Smooth muscle cell (in vitro differentiated cells): ENCODE measurements around the gene TAPBP. TPM values are rescaled to one million over a fixed set of nuclear protein-coding genes. Genes with fewer than 3 reads are reported as not detected.

ENCODE experiments used
- DNase-seq: peaks from one replicate; lab custom pipeline; 2025; ENCODE audit not compliant: unreplicated experiment; lab: John Stamatoyannopoulos, UW
- H2AFZ ChIP-seq: fragments of 200-600 bp; sonication (generic); 2 replicates; pipeline ENCODE4 v1.6.0; 2016; ENCODE audit warnings: antibody characterized with exemption, low read depth, mild to moderate bottlenecking
- H3F3A ChIP-seq: fragments of 200-600 bp; sonication (generic); 2 replicates; pipeline ENCODE4 v1.6.0; 2017; ENCODE audit warnings: antibody characterized with exemption, low read depth
- H3K27ac ChIP-seq: fragments of 200-600 bp; sonication (generic); 2 replicates; pipeline ENCODE4 v1.5.1; 2016; ENCODE audit warnings: low read depth, mild to moderate bottlenecking
- H3K27me3 ChIP-seq: fragments of 200-600 bp; sonication (generic); 2 replicates; pipeline ENCODE4 v1.6.1; 2016; ENCODE audit warnings: low read depth, mild to moderate bottlenecking
- H3K36me3 ChIP-seq: fragments of 200-600 bp; sonication (generic); 2 replicates; pipeline ENCODE4 v1.5.1; 2016; ENCODE audit warnings: low read depth
- H3K4me1 ChIP-seq: fragments of 200-600 bp; sonication (generic); 2 replicates; pipeline ENCODE4 v1.5.1; 2016; ENCODE audit warnings: low read depth
- H3K4me2 ChIP-seq: fragments of 200-600 bp; sonication (generic); 2 replicates; pipeline ENCODE4 v1.6.0; 2016; ENCODE audit warnings: mild to moderate bottlenecking
- H3K4me3 ChIP-seq: fragments of 200-600 bp; sonication (generic); 2 replicates; pipeline ENCODE4 v1.5.1; 2016; ENCODE audit warnings: mild to moderate bottlenecking
- H3K79me2 ChIP-seq: fragments of 200-600 bp; sonication (generic); 2 replicates; pipeline ENCODE4 v1.6.0; 2016; ENCODE audit warnings: low read depth, mild to moderate bottlenecking
- H3K9ac ChIP-seq: fragments of 200-600 bp; sonication (generic); 2 replicates; pipeline ENCODE4 v1.6.0; 2016; ENCODE audit warnings: low read depth
- H3K9me3 ChIP-seq: fragments of 200-600 bp; sonication (generic); replicated peaks from 2 replicates; pipeline ENCODE4 v1.5.1; 2016; ENCODE audit warnings: low read depth
- H4K20me1 ChIP-seq: fragments of 200-600 bp; sonication (generic); 2 replicates; pipeline ENCODE4 v1.6.0; 2016; ENCODE audit warnings: low read depth
- WGBS: methylation state at CpG from one replicate; pipeline ENCODE4 v1.1.7; 2016; ENCODE audit warnings: low lambda C conversion rate; 5-methylcytosine and 5-hydroxymethylcytosine counted together
- polyA plus RNA-seq: library from polyadenylated mRNA; unstranded; fragments of >200 nt; fragmentation: Nextera tagmentation; extraction: Ambion mirVana; gene quantifications from 2 replicates; pipeline ENCODE4 v1.2.1, GENCODE V29; 2016
- total RNA-seq: library from RNA; depleted of rRNA; stranded (reverse); fragments of >200 nt; gene quantifications from 2 replicates; pipeline ENCODE4 v1.2.3, GENCODE V29; 2014
- TF ChIP-seq, protein P1 (sequence below): fragments of 200-600 bp; sonication (generic); IDR thresholded peaks from 2 replicates; pipeline ENCODE4 v1.5.1; 2017; ENCODE audit warnings: borderline replicate concordance, mild to moderate bottlenecking, antibody characterized with exemption; ENCODE audit not compliant: insufficient read depth, poor library complexity, severe bottlenecking

The TAPBP gene
- total and polyA plus RNA-seq, 2 experiments from 2014 or later, result 34.7 to 75.9 TPM

DNA sequence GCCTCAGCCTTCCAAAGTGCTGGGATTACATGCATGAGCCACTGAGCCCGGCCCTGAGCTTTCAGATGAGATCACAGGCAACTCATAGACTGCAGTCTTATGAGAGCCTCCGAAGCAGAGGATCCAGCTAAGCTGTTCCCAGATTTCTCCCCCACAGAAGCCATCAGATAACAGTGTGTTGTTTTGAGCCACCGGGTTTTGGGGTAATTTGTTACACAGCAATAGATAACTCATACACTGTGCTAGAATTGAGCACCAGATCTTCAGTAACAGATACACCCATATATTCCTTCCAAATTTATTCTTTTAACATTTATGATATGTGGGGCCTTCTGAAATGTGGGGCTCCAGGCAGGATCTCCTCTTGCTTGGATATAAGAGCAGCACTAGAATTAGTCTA, 22.6 kb upstream of the TAPBP start:
- H4K20me1 ChIP-seq, result no peaks in the 10 kb centered on the region
- H3K79me2 ChIP-seq, result no peaks in the 10 kb centered on the region
- TF ChIP-seq, protein P1, sequence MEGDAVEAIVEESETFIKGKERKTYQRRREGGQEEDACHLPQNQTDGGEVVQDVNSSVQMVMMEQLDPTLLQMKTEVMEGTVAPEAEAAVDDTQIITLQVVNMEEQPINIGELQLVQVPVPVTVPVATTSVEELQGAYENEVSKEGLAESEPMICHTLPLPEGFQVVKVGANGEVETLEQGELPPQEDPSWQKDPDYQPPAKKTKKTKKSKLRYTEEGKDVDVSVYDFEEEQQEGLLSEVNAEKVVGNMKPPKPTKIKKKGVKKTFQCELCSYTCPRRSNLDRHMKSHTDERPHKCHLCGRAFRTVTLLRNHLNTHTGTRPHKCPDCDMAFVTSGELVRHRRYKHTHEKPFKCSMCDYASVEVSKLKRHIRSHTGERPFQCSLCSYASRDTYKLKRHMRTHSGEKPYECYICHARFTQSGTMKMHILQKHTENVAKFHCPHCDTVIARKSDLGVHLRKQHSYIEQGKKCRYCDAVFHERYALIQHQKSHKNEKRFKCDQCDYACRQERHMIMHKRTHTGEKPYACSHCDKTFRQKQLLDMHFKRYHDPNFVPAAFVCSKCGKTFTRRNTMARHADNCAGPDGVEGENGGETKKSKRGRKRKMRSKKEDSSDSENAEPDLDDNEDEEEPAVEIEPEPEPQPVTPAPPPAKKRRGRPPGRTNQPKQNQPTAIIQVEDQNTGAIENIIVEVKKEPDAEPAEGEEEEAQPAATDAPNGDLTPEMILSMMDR, result no peak
- no peak overlapping the region for H2AFZ ChIP-seq
- no peaks in the 10 kb centered on the region for H3K4me1 ChIP-seq
- H3K4me3 ChIP-seq, result no peak overlapping the region
- no peak overlapping the region for H3K4me2 ChIP-seq
- no peak overlapping the region for H3K27ac ChIP-seq
- H3K27me3 ChIP-seq, result no peaks in the 10 kb centered on the region
- no peak overlapping the region for H3K9ac ChIP-seq
- WGBS, result 91% methylated on average over 3 of the region's 3 CpGs
- H3F3A ChIP-seq, result no peaks in the 10 kb centered on the region
- H3K36me3 ChIP-seq, result no peaks in the 10 kb centered on the region
- no peaks in the 10 kb centered on the region for H3K9me3 ChIP-seq
- no peak for DNase-seq

DNA sequence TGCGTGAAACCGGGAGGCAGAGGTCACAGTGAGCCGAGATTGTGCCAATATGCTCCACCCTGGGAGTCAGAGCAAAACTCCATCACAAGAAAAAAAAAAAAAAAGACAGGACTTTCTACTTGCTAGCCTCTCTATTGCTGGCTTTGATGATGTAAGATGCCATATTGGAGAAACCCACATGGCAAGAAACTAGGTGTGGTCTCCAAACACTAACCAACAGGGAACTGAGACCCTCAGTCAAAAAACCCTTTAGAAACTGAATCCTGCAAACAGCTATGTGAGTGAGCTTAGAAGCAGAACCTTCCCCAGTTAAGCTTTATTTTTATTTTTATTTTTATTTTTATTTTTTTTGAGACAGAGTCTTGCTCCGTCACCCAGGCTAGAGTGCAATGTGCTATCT, 22.0 kb upstream of the TAPBP start:
- Histone ChIP-seq H3K36me3 (no peaks in the 10 kb centered on the region), H3F3A (no peaks in the 10 kb centered on the region), H4K20me1 (no peaks in the 10 kb centered on the region), H3K79me2 (no peaks in the 10 kb centered on the region), H2AFZ (no peak overlapping the region), H3K9me3 (no peaks in the 10 kb centered on the region), H3K27me3 (no peaks in the 10 kb centered on the region), H3K9ac (no peak overlapping the region), H3K27ac (no peak overlapping the region), H3K4me2 (no peak overlapping the region), H3K4me1 (no peaks in the 10 kb centered on the region), H3K4me3 (no peak overlapping the region)
- DNase-seq, result no peak
- WGBS, result 93% methylated on average over 4 of the region's 4 CpGs
- TF ChIP-seq, protein P1, result no peak

DNA sequence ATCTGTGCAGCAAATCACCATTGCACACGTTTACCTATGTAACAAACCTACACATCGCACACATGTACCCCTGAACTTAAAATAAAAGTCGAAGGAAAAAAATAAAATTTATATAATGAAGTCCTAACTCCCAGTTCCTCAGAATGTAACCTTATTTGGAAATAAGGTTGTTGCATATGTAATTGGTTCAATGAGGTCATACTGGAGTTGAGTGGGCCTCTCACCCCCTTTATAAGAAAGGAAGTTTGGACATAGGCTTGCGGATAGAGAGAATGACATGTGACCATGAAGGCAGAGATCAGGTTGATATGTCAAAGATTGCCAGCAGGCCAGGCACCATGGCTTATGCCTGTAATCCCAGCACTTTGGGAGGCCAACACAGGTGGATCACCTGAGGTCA, 19.8 kb upstream of the TAPBP start:
- TF ChIP-seq, protein P1, result no peak
- Histone ChIP-seq H3K36me3 (no peaks in the 10 kb centered on the region), H3K9ac (no peak overlapping the region), H2AFZ (no peak overlapping the region), H3K4me3 (no peak overlapping the region), H3K79me2 (no peaks in the 10 kb centered on the region), H3K9me3 (no peaks in the 10 kb centered on the region), H3K27me3 (no peaks in the 10 kb centered on the region), H3K4me2 (no peak overlapping the region), H3K27ac (no peak overlapping the region), H3K4me1 (no peaks in the 10 kb centered on the region), H4K20me1 (no peaks in the 10 kb centered on the region), H3F3A (no peaks in the 10 kb centered on the region)
- no peak for DNase-seq
- 92% methylated on average over 4 of the region's 4 CpGs for WGBS

DNA sequence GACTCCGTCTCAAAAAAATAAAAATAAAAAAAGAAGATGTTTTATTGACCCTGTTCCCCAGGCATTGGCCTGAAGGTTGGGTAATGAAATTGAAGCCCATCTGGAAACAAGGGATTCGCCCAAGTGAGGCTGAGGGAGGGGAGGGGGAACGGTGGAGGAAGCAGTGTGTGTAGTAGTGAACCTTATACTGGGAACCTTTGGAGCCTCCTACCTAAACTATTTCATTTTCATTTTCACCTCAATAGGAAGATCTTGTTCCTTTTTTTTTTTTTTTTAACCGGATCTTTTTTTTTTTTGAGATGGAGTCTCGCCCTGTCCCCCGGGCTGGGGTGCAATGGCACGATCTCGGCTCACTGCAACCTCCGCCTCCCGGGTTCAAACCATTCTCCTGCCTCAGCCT, 16.9 kb upstream of the TAPBP start:
- H3K4me3 ChIP-seq, result no peak overlapping the region
- TF ChIP-seq, protein P1, result no peak
- no peak overlapping the region for H3K27ac ChIP-seq
- 88% methylated on average over 10 of the region's 10 CpGs for WGBS
- no peaks in the 10 kb centered on the region for H3K36me3 ChIP-seq
- H3K9ac ChIP-seq, result no peak overlapping the region
- H3K27me3 ChIP-seq, result no peaks in the 10 kb centered on the region
- no peaks in the 10 kb centered on the region for H4K20me1 ChIP-seq
- H3K79me2 ChIP-seq, result no peaks in the 10 kb centered on the region
- H3F3A ChIP-seq, result no peaks in the 10 kb centered on the region
- H3K4me2 ChIP-seq, result no peak overlapping the region
- H2AFZ ChIP-seq, result no peak overlapping the region
- no peak for DNase-seq
- no peaks in the 10 kb centered on the region for H3K4me1 ChIP-seq
- H3K9me3 ChIP-seq, result no peaks in the 10 kb centered on the region
